RWPE1 (cell line): ENCODE measurements around the gene MAPK11.
A peak's percentile ranks its signal among the peaks of the same experiment; 100 is the strongest.

ENCODE experiments used
- CTCF ChIA-PET: fragments of 350-600 bp; sonication (Branson Sonifier 250); formaldehyde crosslinking; extraction: SDS; loops from one replicate; lab custom pipeline; 2021; lab: Yijun Ruan, JAX
- POLR2A ChIA-PET: fragments of 400-600 bp; formaldehyde crosslinking; extraction: SDS; loops from one replicate; lab custom pipeline; 2020; ENCODE audit warnings: antibody characterized with exemption; ENCODE audit not compliant: low non-redundant PET; lab: Yijun Ruan, JAX
- DNase-seq: peaks from one replicate; pipeline ENCODE4 v3.0.0; 2012; ENCODE audit warnings: low spot score
- H3K27ac ChIP-seq: fragments of 450-650 bp; 2 replicates; pipeline ENCODE4 v1.5.1; 2017
- CTCF ChIP-seq: fragments of 450-650 bp; conservative IDR thresholded peaks from 2 replicates; pipeline ENCODE4 v1.5.1; 2017; ENCODE audit warnings: low read depth, mild to moderate bottlenecking

Gene MAPK11

GRCh38 chr22:50242406-50242949 is 27.7 kb downstream of the MAPK11 start:
- ChIA-PET POLR2A (no interaction called here), CTCF (interaction anchor here (0.6 kb wide), 1 partner anchor 99 kb away, joined by 3 read pairs; no protein-coding TSS in a partner anchor)
- no peak for DNase-seq
- TF ChIP-seq CTCF = no peak
- H3K27ac ChIP-seq = peak overlapping the region; percentile 89

GRCh38 chr22:50238755-50239154 is 31.4 kb downstream of the MAPK11 start:
- CTCF ChIA-PET = no interaction called here
- POLR2A ChIA-PET = no interaction called here
- no peak for TF ChIP-seq CTCF
- H3K27ac ChIP-seq = peak overlapping the region; percentile 32
- no peak for DNase-seq

GRCh38 chr22:50236731-50237409 is 33.3 kb downstream of the MAPK11 start:
- DNase-seq = no peak
- peak; percentile 25; the same call in 1 of the 2 replicates for TF ChIP-seq CTCF
- ChIA-PET CTCF (no interaction called here), POLR2A (no interaction called here)
- peak overlapping the region; percentile 16; the same call in 1 of the 2 replicates for H3K27ac ChIP-seq

- POLR2A ChIA-PET = no interaction called here
- CTCF ChIA-PET = interaction anchor here (0.9 kb wide), 1 partner anchor 13 kb away, joined by 5 read pairs; no protein-coding TSS in a partner anchor
- DNase-seq = no peak
- H3K27ac ChIP-seq = peak overlapping the region; percentile 27
- TF ChIP-seq CTCF = no peak
Observed at GRCh38 chr22:50233223-50233622, 37.0 kb downstream of the MAPK11 start.

GRCh38 chr22:50232481-50233151 is 37.6 kb downstream of the MAPK11 start:
- ChIA-PET POLR2A (no interaction called here), CTCF (interaction anchor here (0.6 to 0.9 kb wide), 2 partner anchors 13 to 118 kb away, joined by 5 to 10 read pairs; no protein-coding TSS in a partner anchor)
- no peak for DNase-seq
- H3K27ac ChIP-seq = peak overlapping the region; percentile 27
- no peak for TF ChIP-seq CTCF

GRCh38 chr22:50229370-50229769 is 40.8 kb downstream of the MAPK11 start:
- no peak for TF ChIP-seq CTCF
- CTCF ChIA-PET = no interaction called here
- no peak overlapping the region for H3K27ac ChIP-seq
- DNase-seq = no peak
- POLR2A ChIA-PET = no interaction called here
